22Rv1 (cell line): ENCODE data around the gene GGA2.

Experiments used
- ZFX ChIP-seq: fragments of 450-650 bp; IDR thresholded peaks from 2 replicates; pipeline ENCODE4 v1.6.1; 2017; ENCODE audit warnings: antibody characterized with exemption, borderline replicate concordance
- TF ChIP-seq, protein P1 (sequence below): fragments of 450-650 bp; IDR thresholded peaks from 2 replicates; pipeline ENCODE4 v1.5.1; 2017; ENCODE audit warnings: mild to moderate bottlenecking

DNA sequence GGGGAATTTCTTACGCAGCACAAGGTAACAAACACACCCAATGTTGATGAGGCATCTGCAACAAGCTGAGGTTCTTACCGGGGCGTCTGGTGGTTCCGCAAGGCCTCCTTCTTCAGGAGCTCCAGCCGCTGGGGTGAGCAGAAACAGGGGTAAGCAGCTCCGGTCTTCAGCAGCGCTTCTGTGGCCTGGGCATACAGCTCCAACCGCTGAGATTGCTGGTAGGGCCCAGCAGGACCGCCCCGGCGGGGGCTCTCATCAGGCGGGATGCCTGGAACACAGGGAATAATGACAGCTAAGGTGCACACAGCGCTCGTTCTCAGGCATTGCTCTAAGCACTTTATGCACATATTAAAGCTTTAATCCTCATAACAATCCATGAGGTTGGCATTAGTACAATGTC lies 34.1 kb upstream of the GGA2 start:
- TF ChIP-seq, protein P1, sequence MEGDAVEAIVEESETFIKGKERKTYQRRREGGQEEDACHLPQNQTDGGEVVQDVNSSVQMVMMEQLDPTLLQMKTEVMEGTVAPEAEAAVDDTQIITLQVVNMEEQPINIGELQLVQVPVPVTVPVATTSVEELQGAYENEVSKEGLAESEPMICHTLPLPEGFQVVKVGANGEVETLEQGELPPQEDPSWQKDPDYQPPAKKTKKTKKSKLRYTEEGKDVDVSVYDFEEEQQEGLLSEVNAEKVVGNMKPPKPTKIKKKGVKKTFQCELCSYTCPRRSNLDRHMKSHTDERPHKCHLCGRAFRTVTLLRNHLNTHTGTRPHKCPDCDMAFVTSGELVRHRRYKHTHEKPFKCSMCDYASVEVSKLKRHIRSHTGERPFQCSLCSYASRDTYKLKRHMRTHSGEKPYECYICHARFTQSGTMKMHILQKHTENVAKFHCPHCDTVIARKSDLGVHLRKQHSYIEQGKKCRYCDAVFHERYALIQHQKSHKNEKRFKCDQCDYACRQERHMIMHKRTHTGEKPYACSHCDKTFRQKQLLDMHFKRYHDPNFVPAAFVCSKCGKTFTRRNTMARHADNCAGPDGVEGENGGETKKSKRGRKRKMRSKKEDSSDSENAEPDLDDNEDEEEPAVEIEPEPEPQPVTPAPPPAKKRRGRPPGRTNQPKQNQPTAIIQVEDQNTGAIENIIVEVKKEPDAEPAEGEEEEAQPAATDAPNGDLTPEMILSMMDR: no peak
- no peak for TF ChIP-seq ZFX
